C4-2B (cell line): ENCODE measurements around the gene TSPAN3.

Experiments
- ZFX ChIP-seq: fragments of 450-650 bp; IDR thresholded peaks from 2 replicates; pipeline ENCODE4 v1.6.1; 2017
- TF ChIP-seq, protein P1 (sequence below): fragments of 450-650 bp; conservative IDR thresholded peaks from 2 replicates; pipeline ENCODE4 v1.5.1; 2017; ENCODE audit warnings: mild to moderate bottlenecking

DNA sequence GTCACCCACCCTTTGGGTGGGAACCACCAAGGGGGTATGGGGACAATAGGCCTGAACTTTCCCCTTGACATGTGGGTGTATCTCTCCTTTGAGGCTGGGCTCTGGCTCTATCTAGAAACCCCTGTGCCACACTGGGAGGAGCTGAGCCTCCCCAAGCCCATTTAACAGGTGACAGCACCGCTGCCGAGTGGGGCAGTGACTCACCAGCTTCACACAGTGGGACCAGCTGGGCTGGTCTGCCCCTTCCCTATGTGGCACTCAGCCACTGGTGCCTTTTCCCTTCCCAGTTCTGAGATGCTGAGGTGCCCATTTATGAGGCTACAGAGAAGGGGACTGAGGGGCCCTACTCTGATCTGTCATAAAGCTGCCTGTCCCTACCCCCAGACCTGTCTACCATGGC, 70.9 kb downstream of the TSPAN3 start:
- TF ChIP-seq, protein P1, sequence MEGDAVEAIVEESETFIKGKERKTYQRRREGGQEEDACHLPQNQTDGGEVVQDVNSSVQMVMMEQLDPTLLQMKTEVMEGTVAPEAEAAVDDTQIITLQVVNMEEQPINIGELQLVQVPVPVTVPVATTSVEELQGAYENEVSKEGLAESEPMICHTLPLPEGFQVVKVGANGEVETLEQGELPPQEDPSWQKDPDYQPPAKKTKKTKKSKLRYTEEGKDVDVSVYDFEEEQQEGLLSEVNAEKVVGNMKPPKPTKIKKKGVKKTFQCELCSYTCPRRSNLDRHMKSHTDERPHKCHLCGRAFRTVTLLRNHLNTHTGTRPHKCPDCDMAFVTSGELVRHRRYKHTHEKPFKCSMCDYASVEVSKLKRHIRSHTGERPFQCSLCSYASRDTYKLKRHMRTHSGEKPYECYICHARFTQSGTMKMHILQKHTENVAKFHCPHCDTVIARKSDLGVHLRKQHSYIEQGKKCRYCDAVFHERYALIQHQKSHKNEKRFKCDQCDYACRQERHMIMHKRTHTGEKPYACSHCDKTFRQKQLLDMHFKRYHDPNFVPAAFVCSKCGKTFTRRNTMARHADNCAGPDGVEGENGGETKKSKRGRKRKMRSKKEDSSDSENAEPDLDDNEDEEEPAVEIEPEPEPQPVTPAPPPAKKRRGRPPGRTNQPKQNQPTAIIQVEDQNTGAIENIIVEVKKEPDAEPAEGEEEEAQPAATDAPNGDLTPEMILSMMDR: no peak
- TF ChIP-seq ZFX: no peak
